Endothelial cell of hepatic sinusoid (primary cell): Measurements from ENCODE around the gene NAB2.

Experiments used
- in situ Hi-C: cut with HindIII; loops from 2 replicates; pipeline ENCODE4 v1.10.0; 2017; ENCODE audit warnings: low sequenced_read_pairs

NAB2 gene

GRCh38 chr12:57092876-57093414, 4.0 kb downstream of the NAB2 start:
- in situ Hi-C loops, result no loop called here

DNA sequence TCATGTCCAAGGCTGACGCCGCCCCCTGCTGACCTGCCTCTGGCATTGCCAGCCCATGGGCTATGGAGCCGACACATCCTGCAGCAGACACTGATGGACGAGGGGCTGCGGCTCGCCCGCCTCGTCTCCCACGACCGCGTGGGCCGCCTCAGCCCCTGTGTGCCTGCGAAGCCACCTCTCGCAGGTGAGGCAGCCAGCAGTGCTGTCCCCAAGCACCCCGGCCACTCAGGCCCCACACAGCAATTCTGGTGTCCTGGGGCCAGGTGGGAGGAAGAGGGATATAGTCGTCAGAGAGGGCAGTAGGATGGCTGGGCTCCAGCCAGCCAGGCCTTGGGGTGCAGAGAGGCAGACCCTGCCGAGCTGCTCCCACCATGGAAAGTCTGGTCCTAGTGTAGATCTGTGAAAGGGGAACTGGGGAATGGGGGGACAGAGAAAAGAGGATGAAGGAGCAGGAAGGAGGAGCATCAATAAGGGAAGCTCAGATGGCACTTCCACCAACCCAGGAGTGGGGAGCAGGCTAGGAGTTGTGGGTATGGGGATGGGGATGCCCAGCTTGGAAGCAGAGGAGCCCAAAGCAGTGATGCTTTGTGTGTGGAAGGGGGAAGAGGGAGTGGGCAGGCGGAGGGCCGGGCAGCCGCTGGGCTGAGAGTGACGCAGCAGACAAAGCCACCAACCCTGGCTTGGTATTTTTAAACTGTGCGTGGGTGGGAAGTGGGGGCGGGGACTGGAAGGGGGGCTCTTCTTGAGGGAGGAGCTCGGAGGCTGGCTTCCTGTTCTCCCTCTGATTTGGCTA, 4.7 kb downstream of the NAB2 start:
- in situ Hi-C loops, result no loop called here

DNA sequence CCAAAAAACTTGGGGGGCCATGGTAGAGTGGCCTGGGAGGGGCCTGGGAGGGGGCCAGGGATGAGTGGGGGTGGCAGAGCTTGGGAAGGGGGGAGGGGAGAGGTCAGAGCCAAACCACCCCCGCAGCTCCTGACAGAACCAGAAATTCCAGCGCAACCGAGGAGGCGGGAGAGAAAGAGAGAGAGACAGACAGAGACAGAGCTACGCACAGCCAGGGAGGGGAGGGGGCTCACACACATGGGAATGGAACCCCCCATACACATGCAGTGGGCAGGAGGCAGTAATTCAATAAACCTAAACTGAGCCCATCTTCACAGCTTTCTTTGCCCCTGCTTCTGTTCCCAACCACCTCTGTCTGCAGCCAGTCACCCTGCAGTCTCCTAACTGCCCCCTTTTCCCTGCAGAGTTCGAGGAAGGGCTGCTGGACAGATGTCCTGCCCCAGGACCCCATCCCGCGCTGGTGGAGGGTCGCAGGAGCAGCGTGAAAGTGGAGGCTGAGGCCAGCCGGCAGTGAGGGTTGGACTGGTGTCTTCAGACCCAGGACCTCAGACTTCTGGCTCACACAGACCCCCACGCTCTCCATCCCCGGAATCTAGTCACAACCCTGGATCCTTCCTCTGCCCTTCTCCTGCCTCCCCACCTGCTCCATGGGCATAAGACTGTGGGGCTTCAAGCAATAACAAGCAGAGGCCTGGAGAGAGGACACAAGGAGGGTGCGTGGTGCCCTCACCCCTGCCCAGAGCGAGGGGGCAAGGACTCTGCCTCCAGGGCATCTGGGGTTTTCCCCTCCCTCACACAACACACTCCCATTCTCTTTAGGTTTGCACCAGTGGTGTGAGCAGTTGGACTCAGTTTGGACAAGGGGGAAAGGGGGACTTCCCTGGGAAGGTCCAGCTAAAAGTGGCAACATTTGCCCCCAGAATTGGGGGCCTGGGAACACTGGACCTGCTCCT, 5.6 kb downstream of the NAB2 start:
- in situ Hi-C loops, result no loop called here

GRCh38 chr12:57095440-57095839, 6.5 kb downstream of the NAB2 start:
- in situ Hi-C loops, result no loop called here

GRCh38 chr12:57096099-57096572, 7.2 kb downstream of the NAB2 start:
- in situ Hi-C loops, result no loop called here

DNA sequence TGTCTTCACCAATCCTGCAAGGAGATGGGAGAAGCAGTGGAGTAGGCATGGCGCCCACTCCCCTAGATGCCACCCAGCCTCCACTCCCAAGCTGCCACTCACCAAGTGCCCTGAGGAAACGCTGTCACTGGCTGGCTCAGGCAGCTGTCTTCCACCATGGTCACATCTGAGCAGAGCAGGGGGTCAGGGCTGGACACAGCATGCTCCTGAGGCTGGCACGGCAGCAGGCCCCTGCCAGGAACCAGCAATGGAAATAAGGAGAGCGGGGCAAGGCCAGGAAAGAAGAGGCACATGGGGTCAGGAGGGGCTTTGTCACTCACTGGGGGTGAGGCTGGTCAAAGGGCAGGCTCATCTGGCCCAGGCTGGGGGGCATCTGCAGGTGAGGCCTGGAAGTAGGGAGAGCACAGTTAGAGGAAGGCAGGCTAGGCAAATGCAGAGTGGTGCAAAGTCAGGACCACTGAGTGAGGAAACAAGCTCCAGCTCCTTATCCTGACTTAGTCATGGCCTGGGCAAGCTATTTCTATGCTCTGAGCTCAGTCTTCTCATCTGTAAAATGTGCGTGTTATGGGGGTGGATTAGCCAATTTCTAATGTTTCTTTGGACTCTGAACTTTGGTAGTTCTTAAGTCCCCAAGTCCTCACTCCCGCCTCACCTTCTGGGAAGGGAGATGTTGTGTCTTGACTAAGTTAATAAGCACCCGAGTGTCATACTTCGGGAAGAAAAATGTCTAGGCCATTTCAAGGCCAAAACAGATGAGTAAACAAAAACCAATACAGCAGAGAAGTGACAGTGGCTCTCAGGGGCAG, 8.0 kb downstream of the NAB2 start:
- in situ Hi-C loops, result no loop called here

DNA sequence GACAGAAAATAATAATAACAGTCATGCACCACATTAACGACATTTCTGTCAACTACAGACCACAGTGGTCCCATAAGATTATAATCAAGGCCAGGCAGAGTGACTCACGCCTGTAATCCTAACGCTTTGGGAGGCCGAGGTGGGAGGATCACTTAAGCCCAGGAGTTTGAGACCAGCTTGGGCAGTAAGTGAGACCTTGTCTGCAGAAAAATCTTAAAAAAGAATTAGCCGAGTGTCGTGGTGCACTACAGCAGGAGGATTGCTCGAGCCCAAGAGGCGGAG, 8.6 kb downstream of the NAB2 start:
- in situ Hi-C loops, result no loop called here

GRCh38 chr12:57098546-57098945, 9.6 kb downstream of the NAB2 start:
- in situ Hi-C loops, result no loop called here

DNA sequence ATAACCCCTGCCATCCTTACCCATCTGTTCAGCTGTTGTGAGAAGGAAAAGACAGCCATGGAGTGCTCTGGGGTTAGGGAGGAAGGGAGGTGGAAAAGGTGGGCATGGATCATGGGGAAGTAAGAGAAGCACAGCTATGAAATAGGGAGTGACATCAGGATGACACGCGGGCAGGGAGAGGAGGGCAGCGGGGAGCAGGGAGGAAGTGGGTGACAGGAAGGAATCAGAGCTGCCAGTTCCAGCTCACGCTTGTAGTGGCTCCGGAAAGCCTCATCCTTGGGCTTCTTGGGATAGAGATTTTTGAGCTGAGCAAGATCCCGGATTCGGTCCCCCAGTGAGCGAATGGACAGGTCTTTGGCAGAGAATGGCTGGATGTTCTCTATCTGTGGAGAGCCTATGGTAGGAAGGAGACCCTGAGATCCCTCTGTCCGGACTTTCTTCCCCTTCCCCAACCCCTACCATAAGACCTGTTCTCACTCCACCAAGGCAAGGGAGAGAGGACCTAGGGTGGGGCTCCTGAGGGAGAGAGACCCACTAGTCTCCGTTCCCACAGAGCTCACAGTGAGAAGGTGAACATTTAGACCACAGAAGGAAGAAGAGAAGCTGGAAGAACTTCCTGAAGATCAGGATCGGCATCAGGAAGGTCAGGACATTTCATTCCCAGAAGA, 10.3 kb downstream of the NAB2 start:
- in situ Hi-C loops, result no loop called here

GRCh38 chr12:57099766-57100165, 10.9 kb downstream of the NAB2 start:
- in situ Hi-C loops, result no loop called here

DNA sequence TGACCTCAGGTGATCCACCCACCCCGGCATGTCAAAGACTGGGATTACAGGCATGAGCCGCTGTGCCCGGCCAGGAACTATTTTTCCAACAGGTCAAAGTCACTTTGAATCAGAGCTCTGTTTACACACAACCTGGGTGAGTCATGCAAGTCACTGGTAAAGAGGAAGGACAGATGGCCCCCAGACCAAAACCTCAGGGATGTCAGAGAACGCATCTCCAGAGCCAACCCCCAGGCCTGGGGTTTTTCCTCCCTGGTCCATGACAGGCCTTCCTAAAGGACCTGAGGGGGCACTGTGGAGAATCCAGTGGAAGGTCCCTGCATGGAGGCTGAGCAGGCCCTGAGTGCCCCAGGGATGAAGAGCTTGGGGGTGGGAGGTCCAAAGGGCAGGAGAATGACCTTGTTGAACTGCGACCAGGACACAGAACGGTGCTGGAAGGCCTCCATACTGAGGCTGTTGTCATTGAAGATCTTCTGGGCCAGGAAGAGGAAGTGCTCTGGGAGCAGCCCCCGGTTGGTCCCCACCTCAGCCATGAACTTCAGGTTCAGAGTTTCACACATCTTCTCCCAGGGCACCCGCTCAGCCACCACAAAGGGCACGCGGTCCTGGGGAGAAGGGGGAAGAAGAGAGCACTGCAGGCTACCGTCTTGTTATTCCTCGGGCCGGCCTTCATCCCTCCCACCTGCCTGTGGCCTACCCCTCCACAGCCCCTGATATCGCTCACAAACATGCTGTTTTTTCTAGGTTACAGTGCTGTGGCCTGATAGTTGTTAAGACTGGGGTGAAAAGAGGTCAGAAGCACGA, 13.2 kb downstream of the NAB2 start:
- in situ Hi-C loops, result no loop called here

DNA sequence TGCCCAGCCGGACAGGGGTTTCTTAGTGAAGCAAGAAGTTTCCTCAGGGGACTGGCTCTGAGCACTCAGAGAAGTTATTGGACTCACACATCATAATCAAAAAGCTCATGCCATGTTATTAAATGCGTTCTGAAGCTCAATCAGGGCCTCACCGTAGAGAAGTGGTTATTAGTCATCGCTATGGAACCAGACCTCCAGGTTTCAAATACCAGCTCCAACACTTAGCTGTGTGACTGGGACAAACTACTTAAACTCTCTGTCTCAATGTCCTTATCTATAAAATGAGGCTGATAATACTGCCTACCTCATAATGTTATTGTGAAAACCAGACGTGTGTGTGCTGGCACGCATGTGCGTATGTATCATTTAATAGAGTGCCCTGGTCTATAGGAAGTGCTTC, 14.9 kb downstream of the NAB2 start:
- in situ Hi-C loops, result no loop called here

- in situ Hi-C loops, result no loop called here
Observed at GRCh38 chr12:57104292-57104910, 15.5 kb downstream of the NAB2 start.

DNA sequence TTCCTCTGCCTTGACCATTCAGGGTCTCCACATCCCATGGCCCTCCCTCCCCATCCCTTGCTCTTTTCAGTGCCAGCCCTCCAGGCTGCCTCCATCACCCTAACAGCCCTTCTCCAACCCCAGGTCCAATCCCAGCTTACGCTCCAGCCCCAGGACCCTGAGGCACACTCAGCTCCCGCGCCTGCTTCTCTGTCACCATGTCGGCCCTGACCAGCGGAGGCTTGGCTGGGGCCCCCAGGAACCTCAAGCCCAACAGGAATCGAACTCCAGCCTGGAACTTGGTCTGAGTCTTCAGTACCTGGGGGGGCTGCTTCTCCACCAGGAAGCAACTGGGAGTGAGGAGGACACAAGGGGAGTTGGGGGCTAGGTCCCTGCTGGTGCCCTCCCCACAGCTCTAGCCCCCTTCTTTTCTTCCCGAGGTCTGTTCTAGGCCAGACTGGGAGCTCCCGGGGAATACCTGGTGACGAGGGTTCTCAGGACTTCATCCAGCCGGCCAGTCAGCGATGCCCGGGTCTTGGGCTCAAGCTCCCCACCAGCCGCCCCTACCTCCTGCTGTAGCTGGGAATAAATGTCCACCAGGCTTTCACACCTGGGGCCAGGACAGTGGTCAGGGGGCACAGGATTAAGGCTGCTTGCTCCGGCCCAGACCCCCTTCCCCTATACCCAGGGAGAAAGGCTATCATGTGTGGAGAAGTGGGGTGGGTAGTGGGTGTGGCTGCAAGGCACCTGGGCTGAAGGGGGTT, 16.3 kb downstream of the NAB2 start:
- in situ Hi-C loops, result no loop called here

GRCh38 chr12:57106021-57106708, 17.3 kb downstream of the NAB2 start:
- in situ Hi-C loops, result no loop called here

DNA sequence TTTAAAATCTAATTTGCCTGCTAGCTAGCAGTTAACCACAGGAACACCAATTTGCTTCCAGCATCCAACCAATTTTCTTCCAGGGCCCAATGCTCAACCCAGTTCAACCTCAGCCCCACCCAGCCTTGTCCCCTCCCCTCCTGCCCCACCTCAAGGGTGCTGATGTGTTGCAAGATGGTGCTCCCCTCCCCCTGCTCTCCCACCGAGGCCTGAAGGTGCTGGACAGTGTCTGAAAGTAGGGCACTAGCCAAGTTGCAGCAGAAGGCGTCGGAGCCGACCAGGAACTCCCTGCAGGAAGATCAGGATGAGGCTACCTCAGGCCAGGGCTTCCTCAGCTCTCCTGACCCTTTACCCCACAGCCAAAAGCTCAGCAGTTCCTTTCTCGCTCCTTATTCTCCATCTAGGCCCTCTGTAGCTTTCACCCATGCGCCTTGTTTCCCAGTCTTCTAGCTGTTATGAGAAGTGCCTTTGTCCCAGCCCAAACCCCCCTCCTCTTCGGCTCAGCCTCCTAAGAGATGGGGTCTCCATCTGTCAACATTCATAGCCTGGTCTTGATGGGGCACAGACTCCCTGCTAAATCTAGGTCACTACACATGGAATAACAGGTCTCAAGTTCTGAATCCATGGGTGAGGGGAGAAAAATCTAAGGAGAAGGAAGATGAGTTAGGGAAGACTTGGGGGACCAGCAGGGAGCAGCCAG, 18.7 kb downstream of the NAB2 start:
- in situ Hi-C loops, result no loop called here
